Skeletal muscle satellite cell (primary cell): Measurements from ENCODE around the gene DLG1.

Source experiments
- H3K27me3 ChIP-seq: 2 replicates; pipeline ENCODE4 v1.7.0; 2013; ENCODE audit warnings: low read length; ENCODE audit not compliant: control insufficient read depth, insufficient read depth
- H3K36me3 ChIP-seq: 2 replicates; pipeline ENCODE4 v1.7.0; 2013; ENCODE audit warnings: mild to moderate bottlenecking, control low read depth, low read length; ENCODE audit not compliant: insufficient read depth
- H3K4me1 ChIP-seq: 2 replicates; pipeline ENCODE4 v1.7.0; 2013; ENCODE audit warnings: low read length; ENCODE audit not compliant: control insufficient read depth, insufficient read depth
- H3K4me2 ChIP-seq: 2 replicates; pipeline ENCODE4 v1.7.0; 2013; ENCODE audit warnings: mild to moderate bottlenecking, low read length
- H3K4me3 ChIP-seq: 2 replicates; pipeline ENCODE4 v1.7.0; 2013; ENCODE audit warnings: low read length
- H3K9ac ChIP-seq: 2 replicates; pipeline ENCODE4 v1.7.0; 2013; ENCODE audit warnings: mild to moderate bottlenecking, low read depth, low read length, moderate library complexity
- H3K9me3 ChIP-seq: replicated peaks from 2 replicates; pipeline ENCODE4 v1.7.0; 2013; ENCODE audit warnings: mild to moderate bottlenecking, control low read depth, low read length

The DLG1 gene

DNA sequence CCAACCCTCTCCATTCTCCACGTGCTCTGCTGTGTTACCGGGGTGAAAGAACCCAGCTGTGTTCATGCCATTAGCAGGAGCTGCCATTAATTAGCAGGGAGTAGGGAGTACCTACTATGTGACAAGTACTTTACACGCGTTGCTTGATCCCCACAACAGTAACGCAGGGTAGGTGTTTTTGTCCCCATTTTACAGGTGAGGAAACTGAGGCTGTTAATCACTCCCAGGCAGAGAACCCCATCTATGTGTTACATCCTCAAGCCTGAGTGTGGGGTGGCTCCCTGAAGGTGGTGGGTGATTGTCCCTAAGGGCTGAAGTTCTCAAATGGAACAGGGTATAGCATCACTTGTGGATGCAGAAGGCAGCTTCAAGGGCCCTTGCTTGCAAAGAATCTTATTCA, 291.6 kb downstream of the DLG1 start:
- no peak overlapping the region for H3K4me3 ChIP-seq
- peaks cover 5% of the 10 kb centered on the region for H3K4me1 ChIP-seq
- H3K9me3 ChIP-seq = no peaks in the 10 kb centered on the region
- no peak overlapping the region for H3K4me2 ChIP-seq
- no peaks in the 10 kb centered on the region for H3K36me3 ChIP-seq
- no peak overlapping the region for H3K9ac ChIP-seq
- H3K27me3 ChIP-seq = peaks cover 3% of the 10 kb centered on the region

DNA sequence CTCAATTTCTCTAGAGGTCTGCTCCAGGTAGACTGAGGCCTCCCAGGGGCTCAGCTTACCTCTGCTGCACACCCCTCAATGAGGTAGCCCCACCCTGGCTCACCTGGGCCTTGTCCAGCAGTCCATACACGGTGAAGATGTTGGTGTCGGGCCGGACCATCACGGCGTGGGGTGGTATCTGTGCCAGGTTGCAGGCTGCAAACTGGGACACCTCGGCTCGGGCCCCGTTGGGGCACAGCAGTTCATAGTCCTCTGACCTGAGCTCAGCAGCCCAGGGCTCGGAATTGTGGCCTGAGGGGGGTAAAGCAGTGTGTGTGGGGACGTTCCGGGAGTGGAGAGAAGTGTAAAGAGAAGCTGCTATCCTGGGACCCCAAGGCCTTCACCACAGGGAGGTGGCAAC, 292.0 kb downstream of the DLG1 start:
- Histone ChIP-seq H3K27me3 (peaks cover 3% of the 10 kb centered on the region), H3K36me3 (no peaks in the 10 kb centered on the region)

GRCh38 chr3:197003461-197004385, 294.7 kb downstream of the DLG1 start:
- Histone ChIP-seq H3K27me3 (no peaks in the 10 kb centered on the region), H3K4me3 (peak overlapping the region; percentile 65), H3K36me3 (no peaks in the 10 kb centered on the region)

More for the DNA sequence above, 292.0 kb downstream of the DLG1 start:
- no peak overlapping the region for H3K4me3 ChIP-seq
- no peaks in the 10 kb centered on the region for H3K9me3 ChIP-seq
- H3K9ac ChIP-seq = no peak overlapping the region
- peaks cover 5% of the 10 kb centered on the region for H3K4me1 ChIP-seq
- no peak overlapping the region for H3K4me2 ChIP-seq

DNA sequence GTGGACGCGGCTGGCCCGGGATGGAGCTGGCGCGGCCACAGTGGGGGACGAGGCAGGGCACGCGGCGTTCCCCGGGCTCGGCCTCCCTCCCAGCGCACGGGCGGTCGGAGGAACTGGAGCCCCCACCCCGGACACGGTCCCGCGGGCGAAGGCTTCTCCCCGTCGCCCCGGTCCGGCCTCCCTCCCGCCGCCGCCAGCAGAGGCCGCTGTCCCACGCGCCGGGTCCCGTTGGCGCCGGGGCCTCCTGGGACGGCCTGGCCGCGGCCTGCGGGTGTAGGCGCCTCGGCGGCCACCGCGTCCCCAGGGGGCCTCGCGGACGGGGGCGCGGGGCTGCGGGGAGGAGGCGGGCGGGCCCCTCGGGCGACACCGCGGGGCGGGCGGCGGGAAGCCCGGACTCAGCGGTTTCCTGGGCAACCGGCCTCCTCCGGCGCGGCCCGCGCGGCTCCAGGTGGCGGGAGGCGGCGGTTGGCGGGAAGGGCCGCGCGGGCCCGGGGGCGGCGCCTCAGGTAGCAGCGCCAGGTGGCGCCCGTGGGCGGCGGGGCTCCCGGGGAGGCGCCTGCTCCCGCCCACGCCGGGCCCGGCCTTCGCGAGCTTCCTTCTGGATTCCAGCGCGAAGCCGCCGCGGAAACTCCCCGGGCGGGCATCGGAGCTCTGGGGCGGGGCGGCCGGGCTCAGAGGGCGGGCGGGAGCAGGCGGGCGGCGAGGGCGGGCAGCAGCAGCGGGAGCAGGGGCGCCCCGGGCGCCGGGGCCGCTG, 295.5 kb downstream of the DLG1 start:
- peaks cover 5% of the 10 kb centered on the region for H3K4me1 ChIP-seq
- peak overlapping the region; percentile 65 for H3K4me3 ChIP-seq
- H3K9me3 ChIP-seq = no peaks in the 10 kb centered on the region
- peak overlapping the region; percentile 84 for H3K9ac ChIP-seq
- peak overlapping the region; percentile 93 for H3K4me2 ChIP-seq
- H3K36me3 ChIP-seq = no peaks in the 10 kb centered on the region
- H3K27me3 ChIP-seq = no peaks in the 10 kb centered on the region

More at GRCh38 chr3:197003461-197004385, 294.7 kb downstream of the DLG1 start:
- Histone ChIP-seq H3K9ac (peak overlapping the region; percentile 84), H3K4me2 (peak overlapping the region; percentile 93), H3K9me3 (no peaks in the 10 kb centered on the region), H3K4me1 (peaks cover 5% of the 10 kb centered on the region)

DNA sequence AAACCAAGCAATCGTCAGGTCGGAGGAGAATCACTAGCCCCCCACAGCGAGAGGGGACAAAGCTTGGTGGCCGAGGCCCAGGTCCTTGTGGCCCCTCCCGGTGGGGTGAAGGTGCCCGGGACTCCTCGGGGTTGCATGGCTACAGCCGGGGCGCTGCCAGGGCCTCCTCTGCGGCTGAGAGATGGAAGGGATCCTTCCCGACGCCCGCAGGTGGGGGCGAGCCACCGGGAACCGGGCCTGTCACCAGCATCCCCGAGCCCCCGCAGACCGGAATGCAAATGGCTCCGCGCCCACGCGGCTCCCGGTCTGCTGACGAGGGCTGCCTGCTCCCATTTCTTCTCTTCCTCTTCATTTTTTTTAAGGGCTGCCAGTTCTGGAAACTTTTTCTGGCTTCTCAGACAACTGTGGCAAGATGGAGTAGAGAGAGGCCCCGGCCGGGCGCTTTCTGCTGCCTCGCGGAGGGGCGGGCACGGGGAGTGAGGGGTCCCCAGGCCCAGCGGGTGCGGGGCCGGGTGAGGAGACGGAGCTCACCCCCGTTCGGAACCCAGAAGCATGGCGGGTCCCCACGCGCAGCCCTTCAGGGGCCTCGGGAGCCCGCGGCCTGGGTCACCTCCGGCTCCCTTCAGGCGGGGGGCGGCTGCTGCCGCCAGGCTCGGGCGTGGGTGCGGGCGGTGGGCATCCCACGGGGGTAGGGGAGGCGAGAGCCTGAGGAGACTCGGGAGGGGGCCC, 296.3 kb downstream of the DLG1 start:
- Histone ChIP-seq H3K27me3 (no peaks in the 10 kb centered on the region), H3K9ac (peak overlapping the region; percentile 84), H3K4me3 (peak overlapping the region; percentile 65), H3K9me3 (no peaks in the 10 kb centered on the region), H3K4me1 (peaks cover 5% of the 10 kb centered on the region), H3K4me2 (peak overlapping the region; percentile 93), H3K36me3 (no peaks in the 10 kb centered on the region)

GRCh38 chr3:197001106-197001971, 297.1 kb downstream of the DLG1 start:
- Histone ChIP-seq H3K36me3 (no peaks in the 10 kb centered on the region), H3K4me1 (peaks cover 5% of the 10 kb centered on the region), H3K9ac (no peak overlapping the region), H3K9me3 (no peaks in the 10 kb centered on the region), H3K4me3 (no peak overlapping the region), H3K4me2 (no peak overlapping the region), H3K27me3 (no peaks in the 10 kb centered on the region)

DNA sequence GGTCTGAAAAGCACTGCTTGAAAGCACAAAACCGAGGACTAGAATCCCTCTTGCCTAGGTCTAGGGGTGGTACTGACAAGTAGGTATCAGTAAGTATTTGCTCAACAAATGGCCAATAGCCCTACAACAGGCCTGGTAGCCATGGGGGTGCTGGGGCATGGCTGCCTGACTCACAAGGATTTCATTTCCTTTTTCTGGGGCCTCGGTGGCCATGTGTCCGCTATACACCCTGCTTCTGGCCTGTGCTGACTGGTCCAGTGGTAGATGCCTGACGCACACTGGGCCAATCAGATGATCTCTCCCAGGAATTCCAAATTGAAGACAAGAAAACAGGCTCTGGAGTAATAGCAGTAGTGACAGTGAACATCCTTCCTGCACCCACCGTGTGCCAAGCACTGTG, 298.2 kb downstream of the DLG1 start:
- Histone ChIP-seq H3K4me3 (no peak overlapping the region), H3K36me3 (no peaks in the 10 kb centered on the region), H3K9ac (no peak overlapping the region), H3K27me3 (no peaks in the 10 kb centered on the region), H3K9me3 (no peaks in the 10 kb centered on the region), H3K4me1 (peaks cover 5% of the 10 kb centered on the region), H3K4me2 (no peak overlapping the region)

DNA sequence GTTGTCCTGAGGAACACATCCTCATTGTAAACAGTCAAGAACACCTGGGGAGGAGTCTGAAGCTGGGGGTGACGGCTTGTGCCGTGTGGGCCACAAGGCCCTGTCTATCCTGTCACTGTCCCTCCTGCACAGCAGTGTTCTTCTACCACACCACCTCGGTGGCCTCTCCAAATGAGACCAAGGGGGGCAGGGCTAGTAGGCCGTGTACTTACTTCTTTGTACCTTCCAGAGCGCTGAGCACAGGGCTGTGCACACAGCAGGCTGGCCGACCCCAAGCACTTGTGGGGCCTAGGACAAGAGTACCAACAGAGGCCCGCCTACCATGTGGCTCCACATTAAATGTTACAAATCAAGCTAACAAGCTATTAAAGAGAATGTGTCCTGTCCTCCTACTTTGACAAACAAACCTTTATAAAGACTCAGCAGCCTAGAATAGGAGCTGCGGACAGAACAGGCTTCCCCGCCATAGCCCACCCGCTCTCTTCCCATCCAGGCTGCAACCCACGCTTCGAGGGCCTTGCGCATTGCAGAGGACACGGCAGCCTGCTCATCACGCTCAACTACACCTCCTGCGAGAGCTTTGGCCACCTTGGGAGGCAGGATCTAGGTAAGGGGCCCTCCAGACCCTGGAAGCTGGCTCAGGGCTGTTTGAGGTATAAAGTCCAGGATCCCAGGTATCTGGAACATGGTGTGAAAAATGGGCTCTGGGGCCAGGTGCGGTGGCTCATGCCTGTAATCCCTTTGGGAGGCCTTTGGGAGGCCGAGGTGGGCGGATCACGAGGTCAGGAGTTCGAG, 299.2 kb downstream of the DLG1 start:
- Histone ChIP-seq H3K4me2 (no peak overlapping the region), H3K27me3 (no peaks in the 10 kb centered on the region), H3K9ac (no peak overlapping the region), H3K9me3 (no peaks in the 10 kb centered on the region), H3K4me1 (peaks cover 5% of the 10 kb centered on the region), H3K4me3 (no peak overlapping the region), H3K36me3 (no peaks in the 10 kb centered on the region)

GRCh38 chr3:196997311-196997710, 301.1 kb downstream of the DLG1 start:
- Histone ChIP-seq H3K4me2 (no peak overlapping the region), H3K4me3 (no peak overlapping the region), H3K9me3 (no peaks in the 10 kb centered on the region), H3K36me3 (no peaks in the 10 kb centered on the region), H3K9ac (no peak overlapping the region), H3K27me3 (peaks cover 4% of the 10 kb centered on the region), H3K4me1 (no peaks in the 10 kb centered on the region)
